Measurements from ENCODE around the gene GALNT17. TPM values are rescaled to one million over a fixed set of nuclear protein-coding genes. Genes with fewer than 3 reads are reported as not detected.
A peak's percentile ranks its signal among the peaks of the same experiment; 100 is the strongest.

Gene GALNT17
- total and polyA plus RNA-seq, 11 donors, result 16.9 to 116 (median 73.1) TPM

DNA sequence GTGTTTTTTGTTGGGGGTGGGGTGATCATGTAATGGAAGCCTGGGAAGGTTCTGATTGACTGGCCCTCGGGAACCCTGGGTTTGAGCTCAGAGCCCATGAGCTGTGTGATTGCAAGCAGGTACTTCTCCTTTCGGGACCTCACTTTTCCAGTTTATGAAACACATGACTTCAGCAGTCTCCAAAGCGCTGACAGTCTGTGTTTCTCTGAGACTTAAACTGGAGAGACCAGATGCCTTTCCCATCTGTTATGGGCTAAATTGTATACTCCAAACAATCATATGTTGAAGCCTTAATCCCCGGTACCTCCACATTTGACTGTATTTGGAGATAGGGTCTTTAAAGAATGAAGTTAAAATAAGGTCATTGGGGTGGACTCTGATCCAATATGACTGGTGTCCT lies 493.6 kb downstream of the GALNT17 start:
- ATAC-seq (no peak), DNase-seq (no peak)
- intact Hi-C loops (cut with DNase I), result loop anchor here in 1 of 10 donors (10.0 kb wide), 1 partner anchor 391 kb away; no protein-coding TSS in a partner anchor
- no peaks in the 10 kb centered on the region for H3K9me3 ChIP-seq
- no peaks in the 10 kb centered on the region for H3K27me3 ChIP-seq
- TF ChIP-seq, protein P1, sequence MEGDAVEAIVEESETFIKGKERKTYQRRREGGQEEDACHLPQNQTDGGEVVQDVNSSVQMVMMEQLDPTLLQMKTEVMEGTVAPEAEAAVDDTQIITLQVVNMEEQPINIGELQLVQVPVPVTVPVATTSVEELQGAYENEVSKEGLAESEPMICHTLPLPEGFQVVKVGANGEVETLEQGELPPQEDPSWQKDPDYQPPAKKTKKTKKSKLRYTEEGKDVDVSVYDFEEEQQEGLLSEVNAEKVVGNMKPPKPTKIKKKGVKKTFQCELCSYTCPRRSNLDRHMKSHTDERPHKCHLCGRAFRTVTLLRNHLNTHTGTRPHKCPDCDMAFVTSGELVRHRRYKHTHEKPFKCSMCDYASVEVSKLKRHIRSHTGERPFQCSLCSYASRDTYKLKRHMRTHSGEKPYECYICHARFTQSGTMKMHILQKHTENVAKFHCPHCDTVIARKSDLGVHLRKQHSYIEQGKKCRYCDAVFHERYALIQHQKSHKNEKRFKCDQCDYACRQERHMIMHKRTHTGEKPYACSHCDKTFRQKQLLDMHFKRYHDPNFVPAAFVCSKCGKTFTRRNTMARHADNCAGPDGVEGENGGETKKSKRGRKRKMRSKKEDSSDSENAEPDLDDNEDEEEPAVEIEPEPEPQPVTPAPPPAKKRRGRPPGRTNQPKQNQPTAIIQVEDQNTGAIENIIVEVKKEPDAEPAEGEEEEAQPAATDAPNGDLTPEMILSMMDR (IDR thresholded peaks at IDR 0.05), result no peak
- TF ChIP-seq POLR2A (IDR thresholded peaks at IDR 0.05), result no peak
- no peak overlapping the region for H3K4me3 ChIP-seq
- no peaks in the 10 kb centered on the region for H3K36me3 ChIP-seq
- H3K27ac ChIP-seq, result no peak overlapping the region
- H3K4me1 ChIP-seq, result peaks cover 0 to 14% (median 2%) of the 10 kb centered on the region in 12 donors
- 85 to 91% (median 87%) methylated on average over 4 of the region's 4 CpGs for WGBS, 4 donors

DNA sequence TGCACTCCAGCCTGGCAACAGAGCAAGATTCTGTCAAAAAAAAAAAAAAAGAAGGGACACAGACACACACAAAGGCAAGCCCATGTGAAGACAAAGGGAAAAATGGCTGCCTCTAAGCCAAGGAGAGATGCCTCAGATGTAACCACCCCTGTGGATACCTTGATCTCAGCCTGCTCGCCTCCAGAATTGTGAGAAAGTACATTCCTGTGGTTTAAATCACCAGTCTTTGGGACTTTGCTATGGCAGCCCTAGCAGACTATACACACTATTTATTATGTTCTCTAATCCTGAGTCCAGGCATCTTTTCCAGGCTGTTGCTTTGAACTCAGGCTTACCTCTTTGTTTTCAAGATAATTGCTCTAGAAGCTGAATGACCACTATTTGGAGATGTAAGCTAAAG lies 494.3 kb downstream of the GALNT17 start:
- no peak for DNase-seq
- no peaks in the 10 kb centered on the region for H3K36me3 ChIP-seq
- no peaks in the 10 kb centered on the region for H3K9me3 ChIP-seq
- TF ChIP-seq, protein P1 (IDR thresholded peaks at IDR 0.05), result no peak
- peaks cover 0 to 18% (median 4%) of the 10 kb centered on the region in 12 donors for H3K4me1 ChIP-seq
- intact Hi-C loops (cut with DNase I), result loop anchor here in 1 of 10 donors (10.0 kb wide), 1 partner anchor 391 kb away; no protein-coding TSS in a partner anchor
- ATAC-seq, result no peak
- H3K27ac ChIP-seq, result no peak overlapping the region
- H3K27me3 ChIP-seq, result no peaks in the 10 kb centered on the region
- no peak overlapping the region for H3K4me3 ChIP-seq
- WGBS, 4 donors, result 73 to 90% (median 80%) methylated on average over 1 of the region's 1 CpG

DNA sequence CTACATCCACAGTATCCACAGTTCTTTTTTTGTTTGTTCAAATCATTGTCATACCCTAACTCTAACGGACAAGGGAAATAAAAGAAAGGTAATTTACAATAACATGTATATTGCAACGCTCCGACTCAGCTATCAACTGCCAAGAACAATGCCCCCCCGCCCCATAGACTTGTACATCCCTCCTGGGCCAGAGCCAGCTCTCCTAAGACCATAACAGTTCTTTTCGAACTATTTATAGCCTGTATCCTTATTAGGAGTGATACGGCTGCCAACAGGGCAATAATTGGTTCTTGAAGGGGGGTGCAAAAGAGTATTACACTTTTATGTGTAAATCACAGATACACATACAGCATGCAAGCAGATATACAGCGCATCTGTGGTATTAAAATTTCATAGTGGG lies 495.7 kb downstream of the GALNT17 start:
- Histone ChIP-seq H3K9me3 (no peaks in the 10 kb centered on the region), H3K27ac (peak overlapping the region in 2 of 12 donors; percentile 23 to 30), H3K4me3 (no peak overlapping the region), H3K36me3 (no peaks in the 10 kb centered on the region), H3K4me1 (peaks cover 0 to 18% (median 4%) of the 10 kb centered on the region in 12 donors), H3K27me3 (no peaks in the 10 kb centered on the region)
- ATAC-seq (peak in 1 of 4 donors; percentile 43), DNase-seq (no peak)
- TF ChIP-seq, protein P1 (IDR thresholded peaks at IDR 0.05), result no peak
- TF ChIP-seq POLR2A (IDR thresholded peaks at IDR 0.05), result no peak
- intact Hi-C loops (cut with DNase I), result loop anchor here in 1 of 10 donors (10.0 kb wide), 1 partner anchor 393 kb away; no protein-coding TSS in a partner anchor
- WGBS, 4 donors, result 45 to 60% (median 50%) methylated on average over 7 of the region's 7 CpGs

DNA sequence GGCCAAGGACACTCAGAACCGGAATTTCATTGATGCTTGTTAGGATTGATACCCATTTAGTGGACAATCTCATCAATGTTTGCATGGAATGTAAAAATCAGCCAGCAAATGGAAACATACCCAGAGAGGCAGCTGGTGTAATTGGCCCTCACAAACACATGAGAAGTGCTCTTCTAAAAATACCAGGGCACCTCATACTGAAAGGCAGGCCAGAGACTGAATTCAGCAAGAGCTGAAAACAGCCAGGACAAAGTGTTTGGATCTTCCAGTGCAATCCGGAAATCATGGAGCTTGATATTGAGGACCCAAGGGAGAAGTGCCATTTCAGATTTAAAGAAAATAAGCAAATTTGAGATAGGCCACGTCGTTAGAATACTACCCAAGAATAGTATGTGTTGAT lies 498.6 kb downstream of the GALNT17 start:
- H3K36me3 ChIP-seq, result no peaks in the 10 kb centered on the region
- TF ChIP-seq POLR2A (IDR thresholded peaks at IDR 0.05), result no peak
- TF ChIP-seq, protein P1 (IDR thresholded peaks at IDR 0.05), result no peak
- intact Hi-C loops (cut with DNase I), result loop anchor here in 1 of 10 donors (10.0 kb wide), 1 partner anchor 226 kb away; no protein-coding TSS in a partner anchor
- H3K4me1 ChIP-seq, result peaks cover 0 to 24% (median 9%) of the 10 kb centered on the region in 12 donors
- peak overlapping the region in 10 of 12 donors; percentile 15 to 87 (median 66) for H3K27ac ChIP-seq
- WGBS, 4 donors, result 50 to 60% (median 52%) methylated on average over 4 of the region's 4 CpGs
- no peaks in the 10 kb centered on the region for H3K27me3 ChIP-seq
- peak in 1 of 5 donors; percentile 22 for DNase-seq
- H3K9me3 ChIP-seq, result no peaks in the 10 kb centered on the region
- ATAC-seq, result peak; percentile 80 to 87 (median 86)
- no peak overlapping the region for H3K4me3 ChIP-seq

All from heart left ventricle (tissue), 16 donors.